Kidney (tissue), 14 donors: ENCODE results near the gene ZNF580. TPM values are rescaled to one million over a fixed set of nuclear protein-coding genes. Genes with fewer than 3 reads are reported as not detected.

Source experiments
- DNase-seq, 5 donors: peaks; one replicate each; pipeline ENCODE4 v3.0.0-alpha.2; 2013 to 2020
- FAIRE-seq: peaks from 2 replicates; lab custom pipeline; 2012; peaks lifted over from hg19 to GRCh38; lab: Jason Lieb, UNC
- H3K27ac ChIP-seq, 2 donors: one replicate each; pipeline ENCODE4 v1.7.0; 2013; ENCODE audit warnings: low read depth in 2 of 2, low read length in 2 of 2, inconsistent platforms in 1 of 2
- H3K27me3 ChIP-seq: one replicate; pipeline ENCODE4 v1.7.1; 2013; ENCODE audit warnings: low read length, inconsistent platforms; ENCODE audit not compliant: control insufficient read depth, insufficient read depth
- H3K36me3 ChIP-seq, 3 donors: one replicate each; pipeline versions ENCODE4 v1.7.0 to v1.7.1; 2013; ENCODE audit warnings: low read length in 3 of 3, control low read depth in 1 of 3, inconsistent platforms in 1 of 3; ENCODE audit not compliant: insufficient read depth in 3 of 3, control insufficient read depth in 2 of 3
- H3K4me1 ChIP-seq, 3 donors: one replicate each; pipeline versions ENCODE4 v1.7.0 to v1.7.1; 2013; ENCODE audit warnings: low read length in 3 of 3, inconsistent platforms in 1 of 3, low read depth in 1 of 3; ENCODE audit not compliant: control insufficient read depth in 2 of 3, insufficient read depth in 2 of 3
- H3K4me3 ChIP-seq, 3 donors: one replicate each; pipeline versions ENCODE4 v1.7.0 to v1.8.1; 2013; ENCODE audit warnings: low read length in 3 of 3, control low read depth in 1 of 3, inconsistent platforms in 1 of 3
- H3K9ac ChIP-seq, 3 donors: one replicate each; pipeline versions ENCODE4 v1.7.0 to v1.7.1; 2013; ENCODE audit warnings: low read length in 3 of 3, control low read depth in 1 of 3, inconsistent platforms in 1 of 3
- H3K9me3 ChIP-seq, 3 donors: one replicate each; pipeline versions ENCODE4 v1.7.0 to v1.7.1; 2013; ENCODE audit warnings: low read length in 3 of 3, control low read depth in 1 of 3, inconsistent platforms in 1 of 3; ENCODE audit not compliant: control insufficient read depth in 2 of 3, insufficient read depth in 1 of 3
- CTCF ChIP-seq: IDR thresholded peaks from 3 replicates; pipeline ENCODE4 v1.5.1; 2012; ENCODE audit warnings: mild to moderate bottlenecking, moderate library complexity, borderline replicate concordance; ENCODE audit not compliant: insufficient read depth; ENCODE audit errors: extremely low read depth
- intact Hi-C: fragments of 100-400 bp; cut with DNase I; formaldehyde crosslinking; loops from one replicate; pipeline ENCODE4 v1.11.1; 2022
- polyA plus RNA-seq: library from polyadenylated mRNA; stranded (reverse); fragments of 350-450 nt; fragmentation: Illumina TruSeq; extraction: RNeasy Lipid Tissue Mini Kit (QIAGEN cat#74804); gene quantifications from one replicate; pipeline ENCODE4 v1.2.3, GENCODE V29; 2014; ENCODE audit warnings: low read depth, low replicate concordance; ENCODE audit not compliant: insufficient read depth
- total RNA-seq: library from RNA; stranded (reverse); fragmentation: NEBNext Ultra II Directional; extraction: Animal tissue kit (Norgen Biotek cat#: 25700); gene quantifications from one replicate; pipeline ENCODE4 v1.2.1, GENCODE V29; 2021
- donor health status: control.
- donor health status: control.
- donor health status: control.
- donor health status: control.
- donor health status: control.
- donor health status: DM: yes; HTN: yes; CAD: no.
- donor health status: Normal renal cell carcinoma (clear cell type).

Gene ZNF580
- total and polyA plus RNA-seq, 2 donors from 2014 or later, result 47.0 to 56.8 TPM

GRCh38 chr19:55681131-55682092 lies 40.6 kb downstream of the ZNF580 start:
- no peak for TF ChIP-seq CTCF
- H3K4me1 ChIP-seq, result peaks cover 0 to 81% (median 72%) of the 10 kb centered on the region in 3 donors
- no peaks in the 10 kb centered on the region for H3K27me3 ChIP-seq
- DNase-seq (peak in 3 of 5 donors; percentile 26 to 60 (median 37)), FAIRE-seq (no peak)
- peaks cover 2 to 29% (median 23%) of the 10 kb centered on the region in 3 donors for H3K36me3 ChIP-seq
- intact Hi-C loops, result no loop called here
- H3K9me3 ChIP-seq, result no peaks in the 10 kb centered on the region
- peak overlapping the region in 1 of 2 donors; percentile 9 for H3K27ac ChIP-seq
- no peak overlapping the region for H3K9ac ChIP-seq
- H3K4me3 ChIP-seq, result no peak overlapping the region

DNA sequence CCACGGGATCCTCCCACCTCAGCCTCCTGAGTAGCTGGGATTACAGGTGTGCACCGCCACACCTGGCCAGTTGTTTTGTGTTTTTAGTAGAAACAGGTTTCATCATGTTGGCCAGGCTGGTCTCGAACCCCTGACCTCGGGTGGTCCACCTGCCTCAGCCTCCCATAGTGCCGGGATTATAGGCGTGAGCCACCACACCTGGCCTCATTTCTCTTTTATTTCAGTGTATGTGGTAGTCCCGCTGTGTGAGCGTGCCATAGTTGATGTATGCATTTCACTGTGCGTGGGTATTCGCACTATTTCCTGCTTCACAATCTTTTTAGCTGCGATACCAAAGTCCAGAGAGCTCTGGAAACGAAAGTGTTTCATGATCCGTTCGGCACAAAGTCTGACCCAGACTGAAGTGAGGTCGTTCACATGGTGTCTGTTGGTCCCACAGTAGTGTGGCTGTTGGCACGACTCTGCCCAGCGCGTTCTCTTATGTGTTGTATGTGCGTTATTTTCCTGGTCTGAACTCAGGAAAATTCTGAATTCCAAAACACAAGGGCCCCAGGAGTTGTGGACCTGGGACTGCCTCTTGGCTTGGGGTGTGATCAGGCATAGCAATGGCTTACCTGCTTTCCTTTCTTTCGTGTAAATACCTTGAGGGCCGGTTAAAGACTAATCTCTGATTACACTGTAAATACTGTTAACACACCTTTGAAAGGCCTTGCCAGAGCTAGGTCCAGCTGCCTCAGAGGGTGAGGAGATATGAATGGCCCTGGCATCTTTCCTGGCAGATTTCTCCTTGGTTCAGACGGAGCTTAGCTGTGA lies 42.9 kb downstream of the ZNF580 start:
- intact Hi-C loops, result no loop called here
- FAIRE-seq (no peak), DNase-seq (peak in 4 of 5 donors; percentile 39 to 85 (median 78))
- H3K9ac ChIP-seq, result peak overlapping the region in 2 of 3 donors; percentile 2 to 38
- H3K4me1 ChIP-seq, result peaks cover 0 to 74% (median 57%) of the 10 kb centered on the region in 3 donors
- H3K27me3 ChIP-seq, result no peaks in the 10 kb centered on the region
- H3K27ac ChIP-seq, result peak overlapping the region; percentile 87 to 89
- no peaks in the 10 kb centered on the region for H3K9me3 ChIP-seq
- H3K36me3 ChIP-seq, result peaks cover under 1 to 28% (median 19%) of the 10 kb centered on the region in 3 donors
- no peak for TF ChIP-seq CTCF
- H3K4me3 ChIP-seq, result peak overlapping the region; percentile 12 to 47 (median 21)

GRCh38 chr19:55684946-55685681 lies 44.3 kb downstream of the ZNF580 start:
- intact Hi-C loops, result no loop called here
- Histone ChIP-seq H3K4me1 (peaks cover 0 to 76% (median 60%) of the 10 kb centered on the region in 3 donors), H3K9ac (peak overlapping the region in 1 of 3 donors; percentile 12), H3K9me3 (no peaks in the 10 kb centered on the region), H3K27ac (peak overlapping the region in 1 of 2 donors; percentile 41), H3K4me3 (no peak overlapping the region), H3K27me3 (no peaks in the 10 kb centered on the region), H3K36me3 (peaks cover 0 to 25% (median 20%) of the 10 kb centered on the region in 3 donors)
- DNase-seq (peak in 1 of 5 donors; percentile 81), FAIRE-seq (no peak)
- no peak for TF ChIP-seq CTCF
